ENCODE results near the gene MEF2D.

The MEF2D gene

DNA sequence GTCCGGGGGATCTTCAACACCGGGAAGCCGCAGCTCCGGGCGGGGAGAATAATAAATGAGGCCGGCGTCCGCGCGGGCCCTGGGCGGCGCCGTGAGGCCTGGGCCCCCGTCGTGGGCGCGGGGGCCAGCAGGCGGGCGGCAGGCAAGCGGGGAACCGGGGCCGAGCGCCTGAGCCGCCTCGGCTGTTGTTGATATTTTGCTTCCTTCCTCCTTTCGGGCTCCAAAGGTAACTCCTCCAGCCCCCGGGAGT lies at the start of gene MEF2D:
Gene MEF2D, minus strand, starts transcription at position 233 of the 250 bp plus-strand sequence. CDS start 17,483 bp downstream, outside the sequence.
- no peak for DNase-seq

DNA sequence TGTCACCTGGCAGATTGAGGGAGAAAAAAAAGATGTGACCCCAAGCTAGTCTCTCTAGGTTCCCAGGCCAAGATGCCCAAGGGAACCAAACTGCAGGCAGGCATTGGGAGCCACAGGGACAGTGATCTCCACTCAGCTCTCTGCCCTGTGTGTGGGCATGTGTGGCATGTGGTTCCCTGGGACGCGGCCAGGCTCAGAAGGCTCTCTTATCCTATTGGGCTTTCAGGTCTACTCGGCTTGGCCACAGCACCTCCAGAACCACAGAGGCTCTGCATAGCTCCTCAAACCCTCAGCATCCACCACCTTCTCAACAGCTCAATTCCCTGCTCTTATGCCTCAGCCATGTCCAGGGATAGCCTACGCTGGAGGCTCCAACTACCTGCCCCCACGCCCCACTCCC lies 49.8 kb upstream of the MEF2D start:
- DNase-seq: no peak

DNA sequence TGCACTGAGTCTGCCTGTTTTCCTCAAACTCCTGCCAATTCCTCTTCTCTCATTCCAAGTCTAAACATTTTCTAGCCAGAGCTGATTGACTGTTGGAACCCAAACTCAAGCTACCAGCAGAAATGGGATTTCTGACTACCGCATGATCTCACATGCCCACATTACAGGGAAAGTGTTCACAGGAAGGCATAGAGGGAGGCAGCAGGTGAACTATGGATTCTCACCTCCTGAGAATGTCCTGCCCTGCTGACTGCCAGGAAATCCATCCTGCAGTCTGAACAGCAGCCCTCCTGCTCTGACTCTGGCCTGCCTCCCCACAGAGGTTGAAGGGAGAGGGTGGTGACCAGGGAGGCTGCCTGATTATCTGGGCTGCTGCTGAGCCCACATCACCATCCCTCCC lies 49.3 kb upstream of the MEF2D start:
- DNase-seq: no peak

DNA sequence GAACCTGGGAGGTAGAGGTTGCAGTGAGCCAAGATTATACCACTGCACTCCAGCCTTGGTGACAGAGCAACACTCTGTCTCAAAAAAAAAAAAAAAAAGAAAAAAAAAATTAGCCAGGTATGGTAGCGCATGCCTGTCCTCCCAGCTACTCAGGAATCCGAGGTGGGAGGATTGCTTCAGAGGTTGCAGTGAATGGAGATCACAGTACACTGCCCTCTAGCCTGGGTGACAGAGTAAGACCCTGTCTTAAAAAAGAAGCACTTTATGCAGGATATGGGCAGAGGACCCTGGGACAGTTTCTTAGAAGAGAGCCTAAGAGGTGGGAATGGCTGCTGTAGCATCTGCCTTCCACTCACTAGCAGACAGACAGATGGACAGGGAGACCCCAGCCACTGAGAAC lies 48.8 kb upstream of the MEF2D start:
- no peak for DNase-seq

DNA sequence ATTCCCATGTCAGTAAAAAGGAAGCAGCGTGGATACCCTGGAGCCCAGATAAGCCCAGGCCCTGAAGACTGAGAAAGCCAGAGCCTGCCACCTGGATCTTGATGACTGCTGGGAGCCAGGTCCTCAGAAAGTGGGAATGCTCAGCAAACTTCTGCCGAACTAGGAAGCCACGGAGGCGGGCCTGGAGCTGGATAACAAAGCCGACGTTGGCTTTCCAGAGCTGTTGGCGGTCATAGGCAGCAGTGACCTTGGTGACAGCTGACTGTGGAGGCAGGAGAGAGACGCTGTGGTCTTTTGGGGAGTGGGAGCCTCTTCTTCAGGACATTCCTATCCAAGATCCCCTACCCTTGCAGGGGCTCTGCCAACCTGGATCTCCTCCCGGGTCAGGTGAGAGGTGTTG lies 47.4 kb upstream of the MEF2D start:
- no peak for DNase-seq

DNA sequence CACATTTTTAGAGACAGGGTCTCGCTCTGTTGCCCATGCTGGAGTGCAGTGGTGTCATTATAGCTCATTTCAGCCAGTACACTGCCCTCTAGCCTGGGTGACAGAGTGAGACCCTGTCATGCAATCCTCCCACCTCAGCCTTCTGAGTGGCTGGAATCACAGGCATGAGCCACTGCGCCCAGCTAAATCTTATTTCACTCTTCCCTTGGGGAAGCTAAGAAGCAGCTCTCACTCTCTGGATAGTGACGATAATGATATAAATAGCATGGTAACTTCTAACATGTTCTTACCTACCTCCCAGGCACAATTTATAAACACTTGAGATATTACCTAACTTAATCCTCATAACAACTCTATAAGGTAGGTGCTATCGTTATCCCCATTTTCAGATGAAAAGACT lies 46.9 kb upstream of the MEF2D start:
- no peak for DNase-seq

DNA sequence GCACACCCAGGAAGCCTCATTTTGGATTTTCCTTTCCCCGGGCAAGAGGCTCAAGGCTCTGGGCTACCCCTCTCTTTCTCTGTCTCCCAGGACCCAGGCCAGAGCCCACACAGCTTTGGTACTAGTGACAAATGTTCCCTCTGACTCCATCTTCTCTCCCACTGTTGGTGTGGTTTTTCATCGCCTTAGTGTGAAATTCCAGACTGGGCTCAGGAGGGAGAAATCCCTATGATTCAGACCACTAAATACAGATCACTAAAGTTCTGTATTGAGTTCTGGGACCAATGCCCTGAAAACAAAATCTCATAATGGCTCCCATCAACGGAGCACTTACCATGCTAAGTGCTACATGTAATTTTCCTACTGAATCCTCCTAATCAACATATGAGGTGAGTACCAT lies 45.7 kb upstream of the MEF2D start:
- no peak for DNase-seq

DNA sequence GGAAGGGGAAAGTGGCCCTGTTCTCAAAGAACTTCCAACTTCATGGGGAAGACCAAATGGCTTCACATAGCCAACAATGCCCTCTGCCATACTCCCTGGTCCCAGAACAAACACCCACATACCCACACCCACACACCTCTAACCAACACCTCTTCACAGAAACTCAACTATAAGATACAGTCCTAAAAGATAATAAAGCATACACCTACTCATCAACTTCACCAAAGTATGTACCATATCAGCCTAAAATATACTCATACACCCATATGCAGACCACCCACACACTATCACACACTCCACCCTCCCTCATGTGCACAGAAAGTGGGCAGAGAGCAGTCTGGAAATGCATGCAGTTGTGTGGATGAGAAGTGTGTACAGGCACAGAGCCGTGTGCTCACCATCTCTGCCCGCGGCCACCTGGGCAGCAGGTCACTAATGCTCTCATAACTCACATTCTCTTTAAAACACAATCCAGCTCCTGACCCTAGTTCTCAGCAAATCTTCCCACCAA lies 44.1 kb upstream of the MEF2D start:
- DNase-seq: no peak

DNA sequence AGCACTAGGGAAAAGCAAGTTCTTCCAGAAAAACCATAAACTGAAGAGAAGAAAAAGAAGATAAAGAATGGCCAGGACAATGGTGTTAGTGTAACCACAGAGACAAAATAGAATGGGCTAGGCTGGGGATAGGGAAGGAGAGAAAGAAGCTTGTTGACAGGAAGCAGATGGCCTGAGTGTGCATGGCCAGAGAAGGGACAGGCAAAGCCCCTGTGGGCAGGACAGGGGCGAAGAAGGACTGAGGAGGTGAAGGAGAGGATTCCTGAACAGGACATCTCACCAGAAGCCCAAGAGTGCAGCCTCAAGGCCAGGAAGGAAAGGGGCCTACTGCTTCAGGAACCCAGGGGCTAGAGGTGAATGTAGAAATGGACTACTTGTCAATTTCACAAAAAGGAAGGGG lies 42.5 kb upstream of the MEF2D start:
- no peak for DNase-seq

DNA sequence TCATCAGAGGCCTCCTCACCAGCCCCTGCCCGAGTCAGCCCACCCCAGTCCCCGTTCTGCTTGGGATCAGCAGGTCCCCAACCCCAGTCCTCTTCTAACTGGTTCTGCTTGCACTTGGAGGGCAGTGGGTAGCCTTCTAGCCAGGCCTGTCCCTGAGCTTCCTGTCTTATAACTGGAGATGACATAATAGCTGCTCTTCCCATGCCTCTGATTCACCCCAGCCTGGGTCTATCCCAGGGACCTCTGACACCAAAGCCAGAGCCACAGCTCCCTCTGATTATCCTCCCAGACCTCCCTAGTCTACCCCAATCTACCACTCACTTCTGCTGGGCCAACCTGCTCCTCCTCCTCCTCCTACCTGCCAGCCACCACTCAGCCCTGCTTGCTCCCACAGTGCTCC lies 40.4 kb upstream of the MEF2D start:
- no peak for DNase-seq

DNA sequence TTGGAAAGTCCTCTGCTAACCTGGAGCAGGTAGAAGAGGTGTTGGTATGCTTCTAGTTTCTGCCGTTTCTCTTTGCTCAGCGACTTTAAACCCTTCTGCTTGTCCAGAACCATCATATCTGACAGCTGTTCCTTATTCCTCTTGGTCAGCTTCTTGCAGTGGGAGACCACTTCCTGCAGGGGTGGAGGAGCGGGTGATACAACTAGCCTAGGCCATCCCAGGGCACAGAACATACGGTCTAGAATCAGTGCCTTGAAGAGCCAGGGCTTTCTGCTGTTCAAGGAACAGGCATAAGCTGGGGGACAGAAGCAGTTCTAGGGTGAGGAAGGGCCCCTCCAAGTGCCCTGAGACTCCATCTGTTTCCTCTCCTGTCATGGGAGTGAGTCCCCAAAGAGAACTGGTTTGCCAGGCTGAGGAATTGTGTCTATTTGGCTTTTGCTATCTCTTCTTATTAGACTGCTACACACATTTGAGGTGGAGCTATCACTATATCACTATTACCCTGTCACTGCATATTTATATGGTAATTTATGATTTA lies 39.3 kb upstream of the MEF2D start:
- DNase-seq: no peak

DNA sequence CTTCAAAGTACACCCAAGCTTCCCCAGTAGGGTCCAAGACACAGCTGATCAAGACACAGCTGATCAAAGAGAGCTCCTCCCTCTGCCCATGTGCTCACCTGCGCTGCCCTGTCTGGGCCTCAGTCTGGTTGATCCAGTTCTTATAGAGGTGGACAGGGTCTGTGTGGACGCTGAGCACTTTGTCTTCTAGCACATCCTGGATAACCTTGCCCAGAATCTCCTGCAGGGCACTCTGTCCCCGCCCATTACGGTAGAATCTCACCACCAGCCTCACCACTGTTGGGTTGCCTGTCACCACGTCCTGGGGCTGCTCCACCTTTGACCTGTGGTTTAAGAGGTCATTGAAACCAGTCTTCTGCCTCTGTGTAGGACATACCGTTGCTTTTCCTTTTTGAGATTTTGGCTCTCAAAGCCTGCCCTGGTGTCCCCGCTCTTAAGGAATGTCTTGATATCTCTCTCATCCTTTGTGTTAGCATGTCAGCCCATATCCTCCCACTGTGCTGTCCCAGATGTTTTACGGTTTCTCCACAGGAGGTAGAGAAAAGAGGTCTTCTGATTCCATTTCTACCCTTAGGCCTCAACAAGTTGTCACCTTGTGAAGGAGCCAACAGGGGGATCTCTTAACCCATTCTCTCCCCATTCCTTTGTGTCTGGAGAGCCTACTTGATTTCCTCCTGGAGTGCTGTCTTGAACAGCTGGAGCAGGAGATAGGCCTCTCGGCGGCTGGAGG lies 38.3 kb upstream of the MEF2D start:
- DNase-seq: no peak

DNA sequence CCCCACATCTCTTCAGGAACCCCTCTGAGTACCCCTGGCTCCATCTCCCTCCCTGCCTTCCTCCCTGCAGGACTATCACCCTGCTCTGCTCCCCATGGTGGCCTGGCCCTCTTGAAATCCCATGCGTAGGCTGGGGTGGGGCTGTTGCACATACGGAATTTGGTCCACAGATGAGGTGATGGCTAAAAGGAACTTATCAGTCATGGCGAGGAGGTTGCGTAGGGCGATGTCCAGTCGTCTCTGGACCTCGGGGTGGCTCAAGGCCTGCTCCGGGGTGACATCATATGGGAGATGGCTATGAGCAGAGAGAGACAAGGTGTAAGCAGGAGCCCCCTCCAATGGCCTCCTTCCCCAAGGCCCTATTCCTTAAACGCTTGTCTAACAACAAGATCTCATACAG lies 36.5 kb upstream of the MEF2D start:
- DNase-seq: no peak

DNA sequence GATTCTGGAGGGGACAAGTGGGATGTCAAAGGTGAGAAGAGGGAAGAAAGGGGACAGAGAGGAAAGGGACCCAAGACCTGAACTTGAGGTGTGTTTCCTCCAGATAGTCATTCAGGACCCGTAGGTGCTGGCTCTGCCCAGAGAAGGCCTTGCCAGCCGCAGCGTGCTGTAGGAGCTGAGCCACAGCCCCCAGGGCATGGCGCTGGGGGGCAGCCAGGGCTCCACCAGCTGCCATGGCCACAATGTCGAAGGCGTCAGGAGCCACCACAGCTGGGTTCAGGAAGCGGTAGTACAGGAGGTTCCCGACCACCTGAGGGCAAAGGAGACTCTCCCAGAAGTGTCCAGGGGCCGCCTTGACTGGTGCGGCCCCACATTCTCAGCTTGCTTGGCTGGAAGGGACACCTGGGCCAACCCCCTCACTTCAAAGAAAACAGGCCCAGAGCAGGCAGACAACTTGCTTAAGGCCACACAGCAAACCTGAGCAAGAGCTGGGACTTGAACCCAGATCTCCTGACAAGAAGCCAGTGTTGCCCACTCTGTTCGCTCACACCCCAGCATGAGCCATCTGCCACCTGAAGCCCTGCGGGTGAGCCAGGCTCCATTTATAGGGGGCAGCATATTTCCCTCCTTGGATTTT lies 34.0 kb upstream of the MEF2D start:
- no peak for DNase-seq

DNA sequence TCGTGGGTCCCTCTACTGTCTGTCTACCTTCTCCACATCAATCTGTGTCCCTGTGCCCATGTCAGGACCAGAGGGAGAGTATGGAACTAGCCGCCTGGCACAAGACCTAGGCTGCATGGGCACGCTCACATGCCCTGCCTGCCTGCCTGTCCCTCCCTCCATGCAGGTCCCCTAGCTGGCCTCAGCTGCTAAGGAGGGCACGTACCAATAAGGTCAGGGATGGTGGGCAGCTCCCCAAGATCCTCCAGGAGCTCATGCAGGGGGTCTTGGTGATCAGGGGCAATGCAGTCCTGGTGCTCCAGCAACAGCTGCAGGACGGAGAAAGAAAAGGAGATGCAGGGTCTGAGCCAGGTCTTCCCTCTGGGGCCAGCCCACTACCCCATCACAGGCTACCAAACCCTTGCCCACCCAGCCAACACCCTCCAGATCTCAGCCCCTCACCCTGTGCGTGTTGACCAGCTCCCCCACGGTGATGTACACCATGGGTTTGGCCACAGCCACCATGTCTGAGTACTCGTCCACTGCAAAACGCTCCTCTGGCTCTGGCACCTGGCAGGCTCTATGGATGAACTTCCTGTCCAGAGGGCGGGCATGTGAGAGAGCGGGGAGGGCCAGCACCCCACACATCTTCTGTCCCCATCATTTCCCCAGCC lies 33.1 kb upstream of the MEF2D start:
- no peak for DNase-seq

DNA sequence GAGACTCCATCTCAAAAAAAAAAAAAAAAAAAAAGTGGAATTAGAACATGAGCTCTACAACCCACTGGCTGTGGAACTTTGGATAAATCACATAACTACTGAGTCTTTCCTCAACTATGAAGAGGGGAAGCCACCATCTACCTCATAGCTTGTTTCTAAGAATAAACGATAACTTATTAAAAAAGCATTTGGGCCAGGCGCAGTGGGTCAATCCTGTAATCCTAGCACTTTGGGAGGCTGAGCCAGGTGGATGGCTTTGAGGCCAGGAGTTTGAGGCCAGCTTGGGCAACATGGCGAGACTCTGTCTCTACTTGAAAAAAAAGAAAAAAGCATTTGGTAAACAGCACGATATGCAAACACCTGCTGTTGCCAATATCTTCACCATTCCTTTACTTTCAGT lies 31.8 kb upstream of the MEF2D start:
- DNase-seq: no peak

DNA sequence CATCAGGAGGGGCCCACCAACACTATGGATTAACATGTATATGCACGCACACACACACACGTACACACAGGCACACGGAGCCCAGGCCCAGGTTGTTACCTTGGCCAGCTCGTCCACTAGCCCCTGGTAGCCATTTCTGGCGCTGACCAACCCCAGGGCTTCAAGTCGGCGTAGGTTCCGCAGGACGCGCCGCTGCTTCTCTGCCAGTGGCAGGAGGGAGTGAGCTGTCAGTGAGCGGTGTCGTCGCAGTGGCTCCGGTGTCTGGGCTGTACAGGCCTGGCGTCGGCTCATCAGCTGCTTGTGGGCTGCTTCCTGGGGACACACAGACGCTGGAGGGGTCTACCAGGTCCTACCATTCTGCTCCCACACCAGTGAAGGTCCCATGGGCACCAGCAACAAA lies 29.4 kb upstream of the MEF2D start:
- DNase-seq: no peak

DNA sequence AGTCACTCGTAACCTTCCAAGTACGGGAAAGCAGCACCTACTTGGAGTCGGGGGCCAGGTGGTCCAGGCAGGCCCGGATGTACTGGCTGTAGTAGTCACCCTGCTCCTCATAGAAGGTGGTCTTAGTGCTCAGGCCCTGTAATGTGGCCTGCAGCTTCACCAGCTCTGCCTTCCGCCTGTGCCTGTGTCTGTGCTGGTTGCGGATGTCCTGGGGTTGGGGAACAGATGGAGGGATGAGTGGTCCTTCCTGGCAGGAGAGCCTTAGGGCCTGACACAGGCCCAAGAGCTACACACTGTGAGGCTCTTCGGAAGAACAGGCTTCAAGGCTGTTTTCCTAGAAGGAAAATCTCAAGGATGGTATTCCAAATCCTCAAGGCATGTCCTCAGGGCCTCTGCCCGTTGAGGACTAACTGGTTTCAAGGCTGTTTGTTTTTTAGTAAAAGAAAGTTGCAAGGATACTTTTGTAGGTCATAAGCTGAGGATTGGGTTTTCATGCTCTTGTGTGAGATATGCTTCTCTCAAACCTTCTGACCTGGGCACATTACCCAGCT lies 28.4 kb upstream of the MEF2D start:
- no peak for DNase-seq

DNA sequence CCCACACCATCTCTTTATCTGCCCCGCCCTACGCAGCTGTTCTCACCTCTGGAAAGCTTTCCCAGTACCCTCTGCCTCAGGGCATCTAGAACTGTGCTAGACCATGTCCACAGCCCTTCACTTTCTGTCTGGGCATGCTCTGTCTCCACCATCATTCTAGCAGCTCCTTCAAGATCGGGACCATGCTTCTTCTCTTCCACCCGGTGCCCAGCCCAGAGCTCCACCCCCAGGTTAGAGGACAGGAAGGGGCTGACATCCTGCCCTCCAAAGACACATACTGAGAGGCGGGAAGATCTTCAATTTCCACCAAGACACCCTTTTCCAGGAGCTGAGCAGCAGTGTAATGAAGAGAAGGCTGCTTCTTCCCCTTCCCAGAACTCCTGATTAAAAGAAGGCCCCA lies 27.7 kb upstream of the MEF2D start:
- DNase-seq: no peak

DNA sequence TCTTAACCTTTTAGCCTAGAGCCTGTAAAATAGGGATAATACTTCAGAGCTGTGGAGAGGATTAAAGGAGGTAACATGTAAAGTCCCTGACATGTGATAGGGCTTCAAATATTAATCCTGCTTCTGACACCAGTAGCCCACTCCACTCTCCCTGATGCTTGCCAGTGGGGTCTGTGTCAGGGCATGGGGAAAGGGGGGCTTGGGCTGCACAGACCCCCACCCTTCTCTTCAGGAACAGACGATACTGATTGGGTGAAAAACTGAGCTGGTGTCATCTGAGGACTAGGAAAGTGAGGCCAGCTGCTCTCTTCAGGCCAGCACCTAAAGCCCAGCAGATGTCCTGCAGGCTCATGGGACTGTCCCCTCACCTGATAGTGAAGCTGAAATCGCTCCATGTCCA lies 27.0 kb upstream of the MEF2D start:
- DNase-seq: no peak

DNA sequence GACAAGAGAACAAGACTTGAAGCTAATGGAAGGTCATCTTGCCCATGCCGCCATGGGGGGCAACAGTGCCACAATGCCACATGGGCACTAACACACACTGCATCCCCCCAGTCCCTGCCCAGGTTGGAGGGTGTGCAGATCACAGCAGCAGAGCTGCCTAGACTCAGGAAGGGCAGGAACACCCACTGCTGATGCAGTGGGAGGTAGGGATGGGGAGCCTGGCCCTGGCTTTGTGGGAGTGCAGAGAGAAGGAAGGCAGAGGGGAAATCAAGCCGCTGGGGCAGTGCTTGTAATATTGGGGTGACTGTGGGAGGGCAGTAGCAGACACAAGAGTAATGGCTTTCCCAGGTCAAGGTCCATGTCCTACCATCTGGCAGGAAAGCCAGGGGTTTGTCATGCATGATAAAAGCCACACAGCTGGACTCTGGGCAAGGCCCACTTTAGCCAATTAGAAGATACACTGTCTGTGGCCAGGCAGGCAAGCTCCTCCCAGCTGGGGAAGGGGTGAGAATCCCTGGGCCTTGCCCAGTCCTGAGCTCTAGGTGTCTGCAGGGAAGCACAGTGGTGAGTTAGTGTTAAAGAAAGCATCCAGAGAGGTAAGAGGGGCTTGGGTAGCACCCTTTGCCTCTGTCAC lies 25.4 kb upstream of the MEF2D start:
- no peak for DNase-seq

DNA sequence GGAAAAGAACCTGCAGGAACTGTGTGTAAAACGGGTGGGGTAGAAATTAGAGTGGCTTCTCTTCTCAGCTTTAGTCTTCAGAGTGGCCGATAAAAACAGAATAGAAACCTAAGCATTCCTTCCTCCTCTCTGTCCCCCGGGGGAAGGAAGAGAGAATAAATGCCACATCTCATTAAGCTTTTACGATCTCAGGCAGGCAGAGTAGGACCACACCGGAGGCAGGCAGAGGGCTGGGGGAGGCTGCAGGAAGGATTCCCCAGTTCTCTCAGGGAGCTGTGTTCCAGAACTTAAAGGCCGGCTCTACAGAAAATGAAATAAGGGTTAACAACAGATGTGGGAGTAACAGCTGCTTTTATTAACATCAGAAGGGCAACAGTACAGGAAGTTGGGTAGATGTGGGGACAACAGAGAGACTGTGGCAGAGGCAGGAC lies 24.5 kb upstream of the MEF2D start:
- DNase-seq: no peak

DNA sequence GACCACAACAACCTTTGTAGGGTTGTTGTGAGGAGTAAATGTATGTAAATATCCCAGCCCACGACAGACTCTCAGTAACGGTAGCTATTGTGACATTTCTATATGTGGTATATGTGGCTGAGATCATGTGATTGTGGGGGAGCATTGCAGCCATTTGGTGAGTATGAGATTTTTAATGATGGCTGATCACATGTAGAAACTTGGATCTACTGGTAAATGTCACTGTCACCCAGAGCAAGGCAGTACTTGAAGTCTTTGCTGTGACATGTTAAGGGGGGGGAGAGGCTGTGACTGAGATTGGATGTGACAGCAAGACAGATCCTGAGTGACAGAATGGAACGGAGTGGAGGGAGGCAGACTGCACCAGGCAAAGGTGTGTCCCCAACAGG lies 23.9 kb upstream of the MEF2D start:
- peak; percentile 37 for DNase-seq

Measured in stimulated activated CD8-positive, alpha-beta memory T cell treated with anti-CD3 and anti-CD28 coated beads, Interleukin-4, amount 100 ng/mL, for 48 hours (primary cell).